Hindlimb muscle (tissue), 1 donor: Measurements from ENCODE around the gene ABHD5. TPM values are rescaled to one million over a fixed set of nuclear protein-coding genes. Genes with fewer than 3 reads are reported as not detected.

Source experiments
- DNase-seq: peaks from one replicate; pipeline ENCODE4 v3.0.0-alpha.2; 2013
- polyA plus RNA-seq: library from polyadenylated mRNA; unstranded; fragments of 120-200 nt; gene quantifications from one replicate; pipeline ENCODE4 v1.2.1, GENCODE V29; 2013; ENCODE audit not compliant: insufficient read length

The ABHD5 gene
- polyA plus RNA-seq, 1 donor, result 9.5 TPM

GRCh38 chr3:43723121-43723734, 32.5 kb downstream of the ABHD5 start:
- DNase-seq, result no peak

GRCh38 chr3:43726521-43726920, 35.8 kb downstream of the ABHD5 start:
- DNase-seq, result no peak

- DNase-seq, result no peak
Observed at GRCh38 chr3:43727930-43728329, 37.2 kb downstream of the ABHD5 start.

- DNase-seq, result no peak
Observed at GRCh38 chr3:43728476-43728875, 37.7 kb downstream of the ABHD5 start.

- DNase-seq, result no peak
Observed at GRCh38 chr3:43728947-43729346, 38.2 kb downstream of the ABHD5 start.

- DNase-seq, result no peak
Observed at GRCh38 chr3:43729707-43730414, 39.1 kb downstream of the ABHD5 start.

- no peak for DNase-seq
Observed at GRCh38 chr3:43732747-43733425, 42.1 kb downstream of the ABHD5 start.

- no peak for DNase-seq
Observed at GRCh38 chr3:43733459-43734384, 43.0 kb downstream of the ABHD5 start.

GRCh38 chr3:43734685-43735084, 43.9 kb downstream of the ABHD5 start:
- DNase-seq, result no peak

- DNase-seq, result no peak
Observed at GRCh38 chr3:43735618-43736017, 44.9 kb downstream of the ABHD5 start.

GRCh38 chr3:43736558-43737440, 46.1 kb downstream of the ABHD5 start:
- DNase-seq, result no peak

- DNase-seq, result no peak
Observed at GRCh38 chr3:43738305-43738704, 47.6 kb downstream of the ABHD5 start.

GRCh38 chr3:43742920-43743319, 52.2 kb downstream of the ABHD5 start:
- DNase-seq, result no peak

- DNase-seq, result no peak
Observed at GRCh38 chr3:43747641-43748040, 56.9 kb downstream of the ABHD5 start.

- no peak for DNase-seq
Observed at GRCh38 chr3:43748179-43748578, 57.4 kb downstream of the ABHD5 start.

GRCh38 chr3:43748645-43749044, 57.9 kb downstream of the ABHD5 start:
- DNase-seq, result no peak

- no peak for DNase-seq
Observed at GRCh38 chr3:43752905-43753304, 62.2 kb downstream of the ABHD5 start.

- no peak for DNase-seq
Observed at GRCh38 chr3:43753741-43754715, 63.3 kb downstream of the ABHD5 start.

- DNase-seq, result no peak
Observed at GRCh38 chr3:43755516-43756200, 64.9 kb downstream of the ABHD5 start.
